ENCODE data around the gene NEURL1B. TPM values are rescaled to one million over a fixed set of nuclear protein-coding genes. Genes with fewer than 3 reads are reported as not detected.
"Not testable (repeated sequence)": the region's sequence is repeated elsewhere in the genome, so short reads cannot be mapped to it uniquely, and the experiment has no call there.

The NEURL1B gene
- total RNA-seq, 2 experiments from 2014 or later, result 0.32 to 0.57 TPM

DNA sequence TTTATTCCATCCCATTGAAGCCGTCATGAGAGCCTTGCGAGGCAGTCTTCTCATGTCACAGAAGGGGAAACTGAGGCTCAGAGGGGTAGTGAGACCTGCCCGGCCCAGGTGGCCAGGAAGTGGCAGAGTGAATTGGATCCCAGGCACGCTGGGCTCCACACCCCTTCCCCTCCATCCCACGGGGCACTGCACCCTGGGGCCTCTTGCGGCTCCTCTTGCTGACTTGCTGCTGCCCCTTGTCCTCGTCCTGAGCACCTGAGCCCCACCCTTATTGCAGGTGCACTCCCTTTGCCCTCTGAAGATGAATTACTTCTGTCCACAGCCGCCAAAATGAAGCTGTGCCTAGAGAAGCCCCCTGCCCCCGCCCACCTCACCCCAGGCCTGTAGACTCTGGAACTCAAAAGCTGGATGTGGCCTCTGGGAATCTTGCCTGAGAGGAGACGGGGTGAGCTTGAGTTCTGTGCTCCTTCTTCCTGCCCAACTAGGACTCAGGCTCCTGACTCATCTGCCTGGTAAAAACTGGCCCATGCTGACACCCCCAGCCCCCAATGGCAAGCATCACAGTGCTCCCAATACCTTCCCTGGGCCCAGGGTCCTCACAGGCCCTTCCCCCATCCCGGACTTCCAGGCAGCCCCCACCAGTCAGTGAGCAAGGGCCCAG lies 6.4 kb downstream of the NEURL1B start:
- no peak overlapping the region for H3K4me2 ChIP-seq (ENCODE audit: low read length)
- ChIA-PET POLR2A (interaction anchor here (0.6 kb wide), 1 partner anchor 1430 kb away, joined by 3 read pairs; no protein-coding TSS in a partner anchor), CTCF (ENCODE audit: unreplicated experiment) (interaction anchor here (0.7 kb wide), 1 partner anchor 897 kb away, joined by 6 read pairs; no protein-coding TSS in a partner anchor)
- no peaks in the 10 kb centered on the region for H3K9me3 ChIP-seq (ENCODE audit: low read length)
- no TSS peak for BruUV-seq (replicated peaks)
- no peak overlapping the region for H2AFZ ChIP-seq (ENCODE audit: low read length)
- intact Hi-C loops (cut with micrococcal nuclease; ENCODE audit: unreplicated experiment), result no loop called here
- H3K9me2 ChIP-seq (ENCODE audit: insufficient read depth, low read length), result no peaks in the 10 kb centered on the region
- no peak overlapping the region for H3K27ac ChIP-seq (ENCODE audit: low read depth, low read length, poor library complexity, severe bottlenecking)
- no peaks in the 10 kb centered on the region for H3K4me1 ChIP-seq (ENCODE audit: insufficient read depth, low read length, poor library complexity, severe bottlenecking)
- H3K4me3 ChIP-seq (ENCODE audit: low read depth, low read length, poor library complexity, severe bottlenecking), result no peak overlapping the region
- TF ChIP-seq, protein P1, sequence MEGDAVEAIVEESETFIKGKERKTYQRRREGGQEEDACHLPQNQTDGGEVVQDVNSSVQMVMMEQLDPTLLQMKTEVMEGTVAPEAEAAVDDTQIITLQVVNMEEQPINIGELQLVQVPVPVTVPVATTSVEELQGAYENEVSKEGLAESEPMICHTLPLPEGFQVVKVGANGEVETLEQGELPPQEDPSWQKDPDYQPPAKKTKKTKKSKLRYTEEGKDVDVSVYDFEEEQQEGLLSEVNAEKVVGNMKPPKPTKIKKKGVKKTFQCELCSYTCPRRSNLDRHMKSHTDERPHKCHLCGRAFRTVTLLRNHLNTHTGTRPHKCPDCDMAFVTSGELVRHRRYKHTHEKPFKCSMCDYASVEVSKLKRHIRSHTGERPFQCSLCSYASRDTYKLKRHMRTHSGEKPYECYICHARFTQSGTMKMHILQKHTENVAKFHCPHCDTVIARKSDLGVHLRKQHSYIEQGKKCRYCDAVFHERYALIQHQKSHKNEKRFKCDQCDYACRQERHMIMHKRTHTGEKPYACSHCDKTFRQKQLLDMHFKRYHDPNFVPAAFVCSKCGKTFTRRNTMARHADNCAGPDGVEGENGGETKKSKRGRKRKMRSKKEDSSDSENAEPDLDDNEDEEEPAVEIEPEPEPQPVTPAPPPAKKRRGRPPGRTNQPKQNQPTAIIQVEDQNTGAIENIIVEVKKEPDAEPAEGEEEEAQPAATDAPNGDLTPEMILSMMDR (conservative IDR thresholded peaks at IDR 0.05; ENCODE audit: low read length), result no peak
- TF ChIP-seq EZH2phosphoT487 (IDR thresholded peaks at IDR 0.05; ENCODE audit: borderline replicate concordance, low read depth, low read length), result no peak
- no peaks in the 10 kb centered on the region for H4K20me1 ChIP-seq (ENCODE audit: insufficient read depth, low read length)
- H3K79me2 ChIP-seq (ENCODE audit: insufficient read depth, low read depth, low read length), result no peaks in the 10 kb centered on the region
- no peaks in the 10 kb centered on the region for H3K36me3 ChIP-seq (ENCODE audit: insufficient read depth, low read length)
- DNase-seq (ENCODE audit: low spot score), result no peak

DNA sequence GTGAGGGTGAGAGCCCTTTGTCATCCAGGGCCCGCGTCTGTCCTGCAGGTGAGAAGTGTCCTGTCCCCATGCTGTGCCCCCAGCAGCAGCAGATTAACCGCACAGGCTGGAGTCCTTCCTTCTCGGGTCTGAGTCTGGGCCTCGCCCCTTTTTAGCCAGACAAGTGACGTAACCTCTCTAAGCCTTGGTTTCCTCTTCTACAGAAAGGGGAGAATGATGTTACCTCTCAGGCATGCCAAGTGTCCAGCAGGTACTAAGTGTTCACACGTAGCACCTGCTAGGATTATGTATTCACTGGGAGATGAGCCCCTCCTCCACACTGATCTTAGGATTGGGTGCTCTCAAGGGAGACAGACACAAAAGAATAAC lies 6.9 kb downstream of the NEURL1B start:
- Histone ChIP-seq H3K27ac (ENCODE audit: low read depth, low read length, poor library complexity, severe bottlenecking) (no peak overlapping the region), H3K4me1 (ENCODE audit: insufficient read depth, low read length, poor library complexity, severe bottlenecking) (no peaks in the 10 kb centered on the region), H3K36me3 (ENCODE audit: insufficient read depth, low read length) (no peaks in the 10 kb centered on the region), H2AFZ (ENCODE audit: low read length) (no peak overlapping the region), H3K79me2 (ENCODE audit: insufficient read depth, low read depth, low read length) (no peaks in the 10 kb centered on the region), H3K9me2 (ENCODE audit: insufficient read depth, low read length) (no peaks in the 10 kb centered on the region), H3K4me3 (ENCODE audit: low read depth, low read length, poor library complexity, severe bottlenecking) (no peak overlapping the region), H3K4me2 (ENCODE audit: low read length) (no peak overlapping the region), H3K9me3 (ENCODE audit: low read length) (no peaks in the 10 kb centered on the region), H4K20me1 (ENCODE audit: insufficient read depth, low read length) (no peaks in the 10 kb centered on the region)
- ChIA-PET POLR2A (interaction anchor here (0.6 kb wide), 1 partner anchor 1430 kb away, joined by 3 read pairs; no protein-coding TSS in a partner anchor), CTCF (ENCODE audit: unreplicated experiment) (interaction anchor here (0.7 kb wide), 1 partner anchor 897 kb away, joined by 6 read pairs; no protein-coding TSS in a partner anchor)
- no peak for TF ChIP-seq EZH2phosphoT487 (IDR thresholded peaks at IDR 0.05; ENCODE audit: borderline replicate concordance, low read depth, low read length)
- TF ChIP-seq, protein P1 (conservative IDR thresholded peaks at IDR 0.05; ENCODE audit: low read length), result no peak
- intact Hi-C loops (cut with micrococcal nuclease; ENCODE audit: unreplicated experiment), result no loop called here
- DNase-seq (ENCODE audit: low spot score), result no peak
- BruUV-seq (replicated peaks), result no TSS peak

DNA sequence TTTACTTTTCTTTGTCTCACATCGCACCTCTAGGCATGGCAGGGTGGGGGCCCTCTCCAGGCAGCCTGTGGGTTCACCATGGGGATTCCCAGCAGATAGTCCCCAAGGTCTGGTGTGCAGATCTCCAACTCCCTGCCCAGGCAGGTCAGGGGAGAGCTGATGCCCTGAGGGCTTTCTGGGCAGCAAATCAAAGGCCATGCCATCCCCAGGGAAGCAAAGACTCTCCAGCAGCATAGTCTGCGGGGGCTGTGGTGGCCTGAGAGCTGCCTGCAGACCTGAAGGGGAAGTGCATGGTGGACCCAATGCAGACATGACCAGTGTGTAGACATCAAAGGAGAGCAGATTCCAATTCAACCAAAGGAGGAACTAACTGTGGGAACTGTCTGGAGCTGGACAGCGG lies 7.7 kb downstream of the NEURL1B start:
- Histone ChIP-seq H3K27ac (ENCODE audit: low read depth, low read length, poor library complexity, severe bottlenecking) (no peak overlapping the region), H3K4me1 (ENCODE audit: insufficient read depth, low read length, poor library complexity, severe bottlenecking) (no peaks in the 10 kb centered on the region), H3K4me3 (ENCODE audit: low read depth, low read length, poor library complexity, severe bottlenecking) (no peak overlapping the region), H3K9me3 (ENCODE audit: low read length) (no peaks in the 10 kb centered on the region), H3K36me3 (ENCODE audit: insufficient read depth, low read length) (no peaks in the 10 kb centered on the region), H3K9me2 (ENCODE audit: insufficient read depth, low read length) (no peaks in the 10 kb centered on the region), H4K20me1 (ENCODE audit: insufficient read depth, low read length) (no peaks in the 10 kb centered on the region), H3K79me2 (ENCODE audit: insufficient read depth, low read depth, low read length) (no peaks in the 10 kb centered on the region), H2AFZ (ENCODE audit: low read length) (no peak overlapping the region), H3K4me2 (ENCODE audit: low read length) (no peak overlapping the region)
- no TSS peak for BruUV-seq (replicated peaks)
- DNase-seq (ENCODE audit: low spot score), result no peak
- ChIA-PET CTCF (ENCODE audit: unreplicated experiment) (no interaction called here), POLR2A (no interaction called here)
- no peak for TF ChIP-seq EZH2phosphoT487 (IDR thresholded peaks at IDR 0.05; ENCODE audit: borderline replicate concordance, low read depth, low read length)
- TF ChIP-seq, protein P1 (conservative IDR thresholded peaks at IDR 0.05; ENCODE audit: low read length), result no peak
- intact Hi-C loops (cut with micrococcal nuclease; ENCODE audit: unreplicated experiment), result no loop called here

DNA sequence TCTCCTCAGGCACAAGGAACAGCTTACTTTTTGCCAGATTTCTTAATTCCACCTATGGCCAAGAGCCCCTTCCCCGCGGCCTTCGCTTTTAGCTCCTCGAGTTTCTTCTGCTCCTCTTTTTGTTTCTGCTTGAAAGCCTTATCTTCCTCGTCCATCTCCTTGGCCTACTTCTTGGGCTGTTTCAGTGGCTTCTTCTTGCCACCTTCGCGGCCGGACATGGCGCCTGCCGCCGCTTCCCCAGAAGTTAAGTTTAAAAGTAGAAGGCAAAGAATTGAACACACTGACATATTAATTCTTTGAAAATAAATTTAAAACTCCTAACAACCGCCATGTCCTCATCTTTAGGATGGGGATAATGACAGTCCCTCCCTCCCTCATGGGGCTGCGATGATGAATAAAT lies 15.4 kb downstream of the NEURL1B start:
- H3K4me1 ChIP-seq (ENCODE audit: insufficient read depth, low read length, poor library complexity, severe bottlenecking); H3K4me3 ChIP-seq (ENCODE audit: low read depth, low read length, poor library complexity, severe bottlenecking); H3K36me3 ChIP-seq (ENCODE audit: insufficient read depth, low read length); H3K4me2 ChIP-seq (ENCODE audit: low read length); H2AFZ ChIP-seq (ENCODE audit: low read length); H3K9me2 ChIP-seq (ENCODE audit: insufficient read depth, low read length); H3K27ac ChIP-seq (ENCODE audit: low read depth, low read length, poor library complexity, severe bottlenecking); H4K20me1 ChIP-seq (ENCODE audit: insufficient read depth, low read length); POLR2A ChIA-PET; DNase-seq (ENCODE audit: low spot score); intact Hi-C loops (cut with micrococcal nuclease; ENCODE audit: unreplicated experiment); CTCF ChIA-PET (ENCODE audit: unreplicated experiment); H3K79me2 ChIP-seq (ENCODE audit: insufficient read depth, low read depth, low read length); H3K9me3 ChIP-seq (ENCODE audit: low read length); BruUV-seq (replicated peaks): not testable (repeated sequence)
